ENCODE data around the gene INF2.

GRCh38 chr14:104642540-104642868 is 46.9 kb upstream of the INF2 start:
- TF ChIP-seq CTCF (IDR thresholded peaks at IDR 0.05) (no peak), POLR2A (IDR thresholded peaks at IDR 0.05) (no peak)

Data from esophagus squamous epithelium (tissue), 4 donors.